Fibroblast of the aortic adventitia (primary cell): Measurements from ENCODE around the gene CDC42BPB. TPM values are rescaled to one million over a fixed set of nuclear protein-coding genes. Genes with fewer than 3 reads are reported as not detected.

Source experiments
- DNase-seq: peaks from one replicate; pipeline ENCODE4 v3.0.0-alpha.2; 2010; ENCODE audit warnings: low read depth
- H3K4me3 ChIP-seq: 2 replicates; pipeline ENCODE4 v1.5.1; 2011; ENCODE audit warnings: low read depth, mild to moderate bottlenecking, control low read depth, low read length, moderate library complexity
- CTCF ChIP-seq: IDR thresholded peaks from 2 replicates; pipeline ENCODE4 v1.5.1; 2011; ENCODE audit warnings: mild to moderate bottlenecking, low read length, control low read depth, inconsistent platforms; ENCODE audit not compliant: insufficient read depth
- total RNA-seq: library from RNA; depleted of rRNA; stranded (reverse); fragments of >200 nt; gene quantifications from 2 replicates; pipeline ENCODE4 v1.2.3, GENCODE V29; 2012; ENCODE audit warnings: low replicate concordance

CDC42BPB gene
- total RNA-seq, 1 donor: 78.4 TPM

DNA sequence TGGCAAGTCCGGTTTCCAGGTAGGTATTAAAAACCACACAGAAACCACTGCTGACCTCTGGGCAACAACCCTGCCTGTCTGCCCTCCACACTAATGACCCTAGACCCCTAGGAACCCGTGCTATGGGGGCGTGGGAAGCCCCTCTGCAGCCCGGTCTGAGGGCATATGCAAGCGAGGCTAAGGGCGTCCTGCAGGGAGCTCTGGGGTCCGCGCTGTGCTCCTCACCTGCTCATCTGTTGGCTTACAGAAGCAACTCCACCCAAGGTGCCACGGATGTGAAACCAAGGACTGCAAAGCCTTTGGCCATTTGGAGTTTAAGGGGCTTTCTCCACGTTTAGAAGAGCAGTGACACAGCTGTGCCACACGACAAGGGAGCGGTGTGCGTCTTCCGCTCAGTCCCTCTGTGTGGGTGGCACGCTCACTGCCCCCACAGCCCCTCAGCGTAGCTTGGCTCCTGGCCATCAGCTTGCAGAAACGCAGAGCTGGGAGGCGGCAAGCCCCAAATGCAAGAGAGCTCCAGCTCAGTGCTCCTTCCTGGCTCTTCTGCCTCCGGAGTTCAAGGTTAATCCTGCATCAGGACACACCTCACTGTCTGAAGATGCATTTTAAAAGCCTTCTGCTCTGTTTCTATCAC, 116.5 kb downstream of the CDC42BPB start:
- H3K4me3 ChIP-seq: no peak overlapping the region
- no peak for TF ChIP-seq CTCF
- DNase-seq: no peak

DNA sequence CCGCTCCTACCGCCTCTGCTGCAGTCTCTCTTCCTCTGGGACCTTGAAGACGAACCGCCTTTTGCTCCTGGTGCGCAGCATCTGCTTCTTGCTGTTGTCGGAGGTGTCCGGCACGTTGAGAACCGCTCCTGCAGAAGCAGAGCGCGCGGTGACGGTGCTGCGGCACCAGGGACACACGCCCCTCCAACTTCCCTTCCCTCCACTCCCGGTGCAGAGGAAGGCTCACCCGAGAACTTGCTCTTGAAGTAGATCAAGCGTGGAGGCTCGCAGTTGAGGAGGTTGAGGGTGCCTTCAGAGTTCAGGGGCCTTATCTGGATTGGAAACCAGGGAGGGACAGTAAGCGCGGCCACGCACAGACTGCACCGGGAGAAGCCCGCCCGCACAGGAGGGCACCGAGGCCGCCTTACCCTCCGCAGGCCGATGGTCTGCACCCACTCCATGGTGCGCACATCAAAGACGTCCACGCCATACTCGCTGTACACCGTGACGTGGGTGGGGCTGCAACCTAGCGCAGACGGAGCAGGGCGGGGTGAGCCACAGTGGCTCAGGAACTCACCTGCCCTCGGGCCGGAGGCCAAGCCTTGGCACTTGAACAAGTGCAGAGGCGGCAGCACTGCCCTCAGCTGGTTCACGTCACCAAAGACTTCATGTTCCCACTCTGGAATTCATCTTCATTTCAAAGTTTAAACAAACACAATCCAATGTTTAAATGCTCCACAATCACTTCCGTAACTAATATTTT, 117.4 kb downstream of the CDC42BPB start:
- H3K4me3 ChIP-seq: no peak overlapping the region
- DNase-seq: no peak
- TF ChIP-seq CTCF: no peak

DNA sequence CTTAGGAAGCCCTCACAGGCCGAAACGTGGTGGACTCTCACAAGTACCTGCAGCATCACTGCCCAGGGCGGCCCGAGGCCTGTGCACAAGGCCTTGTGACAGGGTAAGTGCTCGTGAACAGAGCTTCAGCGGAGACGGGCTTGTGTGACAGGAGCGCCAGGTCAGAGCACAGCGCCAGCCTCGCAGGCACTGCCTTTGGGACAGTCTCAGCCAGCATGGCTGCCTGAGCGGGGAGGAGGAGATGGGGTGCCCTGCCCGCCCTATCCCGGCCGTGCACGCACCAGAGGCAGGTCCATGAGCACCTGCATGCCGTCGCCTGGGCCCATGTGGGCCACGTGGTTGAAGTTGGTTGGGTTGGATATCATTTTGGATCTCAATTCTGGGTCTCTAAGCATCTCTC, 118.0 kb downstream of the CDC42BPB start:
- no peak for TF ChIP-seq CTCF
- no peak for DNase-seq
- no peak overlapping the region for H3K4me3 ChIP-seq

- TF ChIP-seq CTCF: no peak
- no peak overlapping the region for H3K4me3 ChIP-seq
- no peak for DNase-seq
These were observed 119.2 kb downstream of the CDC42BPB start for GRCh38 chr14:102938191-102938590.

- no peak for DNase-seq
- TF ChIP-seq CTCF: no peak
- no peak overlapping the region for H3K4me3 ChIP-seq
These were observed 119.8 kb downstream of the CDC42BPB start for GRCh38 chr14:102937331-102938175.

DNA sequence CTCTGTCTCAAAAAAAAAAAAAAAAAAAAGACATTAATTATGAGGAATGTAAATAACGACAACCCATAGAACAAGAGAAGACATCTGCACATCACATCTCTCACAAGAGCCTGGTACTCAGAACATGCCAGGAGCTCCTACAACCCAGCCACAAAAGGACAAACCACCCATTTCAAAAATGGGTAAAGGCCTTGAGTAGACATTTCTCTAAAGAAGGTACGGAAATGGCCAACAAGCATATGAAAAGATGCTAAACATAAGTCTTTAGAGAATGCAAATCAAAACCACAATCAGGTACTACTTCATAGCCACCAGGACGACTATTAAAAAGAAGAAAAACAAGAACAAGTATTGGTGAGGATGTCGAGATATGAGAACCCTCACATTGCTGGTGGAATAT, 121.6 kb downstream of the CDC42BPB start:
- no peak overlapping the region for H3K4me3 ChIP-seq
- DNase-seq: no peak
- no peak for TF ChIP-seq CTCF
